WTC11 (cell line): Measurements from ENCODE around the gene EN2. TPM values are rescaled to one million over a fixed set of nuclear protein-coding genes. Genes with fewer than 3 reads are reported as not detected.

Source experiments
- ATAC-seq: fragments of 200-7000 bp; cut with Tn5 transposase; 2 replicates; pipeline ENCODE4 v1.10.0; 2021; ENCODE audit warnings: mild to moderate bottlenecking, moderate library complexity
- CTCF ChIA-PET: fragments of 300-600 bp; sonication (Branson Sonifier 250); formaldehyde crosslinking; loops from one replicate; lab custom pipeline; 2021; ENCODE audit warnings: antibody characterized with exemption; lab: Charles Lee
- POLR2A ChIA-PET: fragments of 350-600 bp; sonication (Branson Sonifier 250); formaldehyde crosslinking; loops from one replicate; lab custom pipeline; 2021; ENCODE audit warnings: antibody characterized with exemption; lab: Charles Lee
- DNase-seq: peaks from one replicate; pipeline ENCODE4 v3.0.0; 2021; ENCODE audit warnings: low spot score
- H3K27ac Mint-ChIP-seq: 2 replicates; pipeline ENCODE4 v1.8.0; 2021; ENCODE audit warnings: mixed read lengths
- H3K27me3 Mint-ChIP-seq: 2 replicates; pipeline ENCODE4 v1.8.0; 2021; ENCODE audit warnings: low read depth, mild to moderate bottlenecking, moderate library complexity, mixed read lengths
- H3K36me3 Mint-ChIP-seq: 2 replicates; pipeline ENCODE4 v1.8.0; 2021; ENCODE audit warnings: mixed read lengths
- H3K4me1 Mint-ChIP-seq: 2 replicates; pipeline ENCODE4 v1.8.0; 2022; ENCODE audit warnings: mixed read lengths
- H3K4me3 Mint-ChIP-seq: 2 replicates; pipeline ENCODE4 v1.8.0; 2021; ENCODE audit warnings: mild to moderate bottlenecking, moderate library complexity, mixed read lengths
- H3K9me3 Mint-ChIP-seq: 2 replicates; pipeline ENCODE4 v1.8.0; 2021; ENCODE audit warnings: mixed read lengths
- AR ChIP-seq: fragments of 250-450 bp; sonication (Bioruptor Pico); IDR thresholded peaks from 2 replicates; pipeline ENCODE4 v1.9.0; 2021; ENCODE audit warnings: mild to moderate bottlenecking
- ATF1 ChIP-seq: sonication (generic); formaldehyde crosslinking; IDR thresholded peaks from 2 replicates; pipeline ENCODE4 v1.8.1; 2023; ENCODE audit warnings: mild to moderate bottlenecking, moderate library complexity, missing genetic modification reagents
- GABPB1 ChIP-seq: sonication (generic); formaldehyde crosslinking; IDR thresholded peaks from 2 replicates; pipeline ENCODE4 v1.8.1; 2023; ENCODE audit warnings: mild to moderate bottlenecking, missing genetic modification reagents
- GRHL2 ChIP-seq: fragments of 250-450 bp; sonication (Bioruptor Pico); IDR thresholded peaks from 2 replicates; pipeline ENCODE4 v1.8.0; 2022; ENCODE audit warnings: mild to moderate bottlenecking, moderate library complexity; ENCODE audit not compliant: insufficient replicate concordance, severe bottlenecking
- GTF2I ChIP-seq: fragments of 250-450 bp; sonication (Bioruptor Pico); conservative IDR thresholded peaks from 2 replicates; pipeline ENCODE4 v1.4.0; 2021; ENCODE audit warnings: mild to moderate bottlenecking
- JUN ChIP-seq: sonication (generic); formaldehyde crosslinking; IDR thresholded peaks from 2 replicates; pipeline ENCODE4 v1.8.0; 2023; ENCODE audit warnings: mild to moderate bottlenecking, missing genetic modification reagents
- NFE2L1 ChIP-seq: sonication (generic); formaldehyde crosslinking; IDR thresholded peaks from 2 replicates; pipeline ENCODE4 v1.8.1; 2023; ENCODE audit warnings: missing genetic modification reagents
- NFYB ChIP-seq: sonication (generic); formaldehyde crosslinking; conservative IDR thresholded peaks from 2 replicates; pipeline ENCODE4 v1.8.0; 2022; ENCODE audit warnings: low read depth, missing genetic modification reagents
- NR2C2 ChIP-seq: sonication (generic); formaldehyde crosslinking; IDR thresholded peaks from 2 replicates; pipeline ENCODE4 v1.8.0; 2022; ENCODE audit warnings: mild to moderate bottlenecking, missing genetic modification reagents
- NR3C1 ChIP-seq: sonication (generic); formaldehyde crosslinking; conservative IDR thresholded peaks from 2 replicates; pipeline ENCODE4 v1.8.1; 2023; ENCODE audit warnings: low read depth, mild to moderate bottlenecking, missing genetic modification reagents
- PREB ChIP-seq: sonication (generic); formaldehyde crosslinking; IDR thresholded peaks from 2 replicates; pipeline ENCODE4 v1.8.1; 2022; ENCODE audit warnings: mild to moderate bottlenecking, missing genetic modification reagents, moderate library complexity, borderline replicate concordance
- RELA ChIP-seq: sonication (generic); formaldehyde crosslinking; IDR thresholded peaks from 2 replicates; pipeline ENCODE4 v1.8.1; 2022; ENCODE audit warnings: missing genetic modification reagents, mild to moderate bottlenecking, borderline replicate concordance
- SMAD4 ChIP-seq: sonication (generic); formaldehyde crosslinking; IDR thresholded peaks from 2 replicates; pipeline ENCODE4 v1.8.0; 2022; ENCODE audit warnings: mild to moderate bottlenecking, missing genetic modification reagents
- TCF7 ChIP-seq: sonication (generic); formaldehyde crosslinking; IDR thresholded peaks from 2 replicates; pipeline ENCODE4 v1.8.0; 2022; ENCODE audit warnings: mild to moderate bottlenecking, low read depth, missing genetic modification reagents, moderate library complexity
- TEAD1 ChIP-seq: sonication (generic); formaldehyde crosslinking; IDR thresholded peaks from 2 replicates; pipeline ENCODE4 v1.8.0; 2022; ENCODE audit warnings: mild to moderate bottlenecking, missing genetic modification reagents
- ZBTB43 ChIP-seq: sonication (generic); formaldehyde crosslinking; IDR thresholded peaks from 2 replicates; pipeline ENCODE4 v1.8.1; 2023; ENCODE audit warnings: mild to moderate bottlenecking, missing genetic modification reagents
- ZNF121 ChIP-seq: sonication (generic); formaldehyde crosslinking; IDR thresholded peaks from 2 replicates; pipeline ENCODE4 v1.8.0; 2023; ENCODE audit warnings: missing genetic modification reagents
- ZNF138 ChIP-seq: sonication (generic); formaldehyde crosslinking; conservative IDR thresholded peaks from 2 replicates; pipeline ENCODE4 v1.8.1; 2022; ENCODE audit warnings: mild to moderate bottlenecking, moderate library complexity, missing genetic modification reagents
- ZNF219 ChIP-seq: sonication (generic); formaldehyde crosslinking; IDR thresholded peaks from 2 replicates; pipeline ENCODE4 v1.8.0; 2023; ENCODE audit warnings: missing genetic modification reagents, mild to moderate bottlenecking, borderline replicate concordance
- ZNF396 ChIP-seq: fragments of 250-450 bp; sonication (Bioruptor Pico); IDR thresholded peaks from 2 replicates; pipeline ENCODE4 v1.8.0; 2021; ENCODE audit warnings: mild to moderate bottlenecking, moderate library complexity, borderline replicate concordance
- ZNF416 ChIP-seq: fragments of 250-450 bp; sonication (Bioruptor Pico); IDR thresholded peaks from 2 replicates; pipeline ENCODE4 v1.9.0; 2021; ENCODE audit warnings: mild to moderate bottlenecking, inconsistent platforms
- ZNF423 ChIP-seq: fragments of 250-450 bp; sonication (Bioruptor Pico); IDR thresholded peaks from 2 replicates; pipeline ENCODE4 v2.1.2; 2022; ENCODE audit warnings: mild to moderate bottlenecking, moderate library complexity
- ZNF512 ChIP-seq: sonication (generic); formaldehyde crosslinking; IDR thresholded peaks from 2 replicates; pipeline ENCODE4 v1.8.1; 2022; ENCODE audit warnings: missing genetic modification reagents, borderline replicate concordance
- total RNA-seq: library from RNA; stranded (reverse); gene quantifications from 3 replicates; pipeline ENCODE4 v1.2.3, GENCODE V29; 2021

EN2 gene
- total RNA-seq, 1 experiment from 2014 or later, result not detected

- no peak for TF ChIP-seq ZNF121
Observed at GRCh38 chr7:155453296-155454182, 4.4 kb upstream of the EN2 start (continued).

- peaks cover 35% of the 10 kb centered on the region for H3K4me1 Mint-ChIP-seq
- DNase-seq (no peak), ATAC-seq (0 out of 2 replicates have a peak, but pooled peaks have one; percentile 1)
- POLR2A ChIA-PET, result no interaction called here
- no peaks in the 10 kb centered on the region; the same call in 1 of the 2 replicates for H3K36me3 Mint-ChIP-seq
- no peak overlapping the region for H3K27ac Mint-ChIP-seq
- TF ChIP-seq SMAD4 (no peak), GRHL2 (CRISPR knock-in tag) (no peak), PREB (CRISPR knock-in tag) (no peak), GABPB1 (CRISPR knock-in tag) (no peak), RELA (CRISPR knock-in tag) (no peak), AR (CRISPR knock-in tag) (no peak), NFYB (CRISPR knock-in tag) (no peak), ZNF423 (CRISPR knock-in tag) (no peak), NR2C2 (CRISPR knock-in tag) (no peak), ZNF138 (CRISPR knock-in tag) (no peak), TEAD1 (no peak), NFE2L1 (CRISPR knock-in tag) (no peak), NR3C1 (CRISPR knock-in tag) (no peak), ZNF416 (CRISPR knock-in tag) (no peak)
- H3K4me3 Mint-ChIP-seq, result peak overlapping the region; percentile 48
- no peaks in the 10 kb centered on the region for H3K9me3 Mint-ChIP-seq
- H3K27me3 Mint-ChIP-seq, result peaks cover 96% of the 10 kb centered on the region
- CTCF ChIA-PET, result interaction anchor here (1.5 to 3.1 kb wide), 4 partner anchors 42 to 86 kb away, joined by 3 to 10 read pairs (median 4); no protein-coding TSS in a partner anchor
Observed at GRCh38 chr7:155454183-155455112, 3.5 kb upstream of the EN2 start.

GRCh38 chr7:155455132-155455693, 2.7 kb upstream of the EN2 start:
- Mint-ChIP-seq H3K36me3 (no peaks in the 10 kb centered on the region; the same call in 1 of the 2 replicates), H3K27ac (no peak overlapping the region), H3K4me1 (peaks cover 39% of the 10 kb centered on the region), H3K9me3 (no peaks in the 10 kb centered on the region), H3K27me3 (peaks cover 96% of the 10 kb centered on the region), H3K4me3 (no peak overlapping the region)
- ChIA-PET POLR2A (no interaction called here), CTCF (interaction anchor here (0.6 to 3.1 kb wide), 3 partner anchors 75 to 85 kb away, joined by 3 to 10 read pairs (median 3); no protein-coding TSS in a partner anchor)
- ATAC-seq (no peak), DNase-seq (no peak)
- no peak for TF ChIP-seq ATF1 (CRISPR knock-in tag)
- no peak for TF ChIP-seq ZNF416 (CRISPR knock-in tag)
- no peak for TF ChIP-seq TCF7 (CRISPR knock-in tag)
- TF ChIP-seq ZNF512, result no peak
- no peak for TF ChIP-seq ZBTB43
- TF ChIP-seq JUN (CRISPR knock-in tag), result no peak
- no peak for TF ChIP-seq ZNF219 (CRISPR knock-in tag)
- TF ChIP-seq PREB (CRISPR knock-in tag), result no peak
- no peak for TF ChIP-seq ZNF396 (CRISPR knock-in tag)
- no peak for TF ChIP-seq GTF2I
